Activated CD8-positive, alpha-beta T cell treated with anti-CD3 and anti-CD28 coated beads for 36 hours (primary cell): ENCODE data around the gene SDHAF1. TPM values are rescaled to one million over a fixed set of nuclear protein-coding genes. Genes with fewer than 3 reads are reported as not detected.
"Not testable (repeated sequence)": the region's sequence is repeated elsewhere in the genome, so short reads cannot be mapped to it uniquely, and the experiment has no call there.

Experiments
- ATAC-seq: fragments of 200-7000 bp; cut with Tn5 transposase; one replicate; pipeline ENCODE4 v1.10.0; 2021; ENCODE audit warnings: mild to moderate bottlenecking, moderate library complexity
- CTCF ChIA-PET: fragments of 350-600 bp; sonication (Branson Sonifier 250); formaldehyde crosslinking; loops from one replicate; lab custom pipeline; 2021; ENCODE audit warnings: antibody characterized with exemption; lab: Charles Lee
- POLR2A ChIA-PET: fragments of 350-600 bp; sonication (Branson Sonifier 250); formaldehyde crosslinking; loops from one replicate; lab custom pipeline; 2021; ENCODE audit warnings: antibody characterized with exemption; lab: Charles Lee
- DNase-seq: peaks from one replicate; pipeline ENCODE4 v3.0.0-alpha.2; 2020
- H3K27ac Mint-ChIP-seq: one replicate; pipeline ENCODE4 v1.8.0; 2021; ENCODE audit warnings: mild to moderate bottlenecking, mixed read lengths
- H3K27me3 Mint-ChIP-seq: one replicate; pipeline ENCODE4 v1.8.0; 2021; ENCODE audit warnings: mixed read lengths
- H3K36me3 Mint-ChIP-seq: one replicate; pipeline ENCODE4 v1.8.0; 2021; ENCODE audit warnings: low read depth, mixed read lengths
- H3K4me1 Mint-ChIP-seq: one replicate; pipeline ENCODE4 v1.8.0; 2021; ENCODE audit warnings: low read depth, mixed read lengths
- H3K4me3 Mint-ChIP-seq: one replicate; pipeline ENCODE4 v1.8.0; 2021; ENCODE audit warnings: mild to moderate bottlenecking, moderate library complexity, mixed read lengths
- H3K9me3 Mint-ChIP-seq: one replicate; pipeline ENCODE4 v1.8.0; 2021; ENCODE audit warnings: mixed read lengths
- CTCF ChIP-seq: fragments of 200-600 bp; IDR thresholded peaks from one replicate; pipeline ENCODE4 v1.8.0; 2022; ENCODE audit warnings: antibody characterized with exemption, mild to moderate bottlenecking
- intact Hi-C: fragments of 100-400 bp; cut with micrococcal nuclease; formaldehyde crosslinking; loops from one replicate; pipeline ENCODE4 v1.10.0; 2022
- total RNA-seq, 2 experiments: library from RNA; stranded (reverse); gene quantifications; one replicate each; pipeline ENCODE4 v1.2.3, GENCODE V29; 2021

The SDHAF1 gene
- total RNA-seq, 2 experiments from 2014 or later = 22.8 to 24.7 TPM

DNA sequence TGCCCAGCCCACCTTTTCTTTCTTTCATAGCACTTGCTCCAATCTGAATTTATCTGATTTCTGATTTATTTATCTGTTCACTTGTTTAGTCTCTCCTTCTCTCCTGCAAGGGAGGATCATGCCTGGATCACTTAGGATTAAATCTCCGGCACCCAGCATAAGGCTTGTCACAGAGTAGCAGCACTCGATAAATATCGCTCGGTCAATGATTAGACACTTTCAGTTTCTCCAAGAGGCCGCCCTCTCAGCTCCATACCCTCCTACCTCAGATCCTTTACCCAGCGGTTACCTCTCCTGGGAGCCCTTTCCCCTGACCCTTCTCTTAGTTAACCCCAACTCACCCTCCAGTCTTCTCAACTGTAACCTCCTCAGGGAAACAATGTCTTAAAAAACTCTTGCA, 36.3 kb downstream of the SDHAF1 start:
- no peak overlapping the region for H3K4me3 Mint-ChIP-seq
- peaks cover 16% of the 10 kb centered on the region for H3K4me1 Mint-ChIP-seq
- no peaks in the 10 kb centered on the region for H3K9me3 Mint-ChIP-seq
- no peak for DNase-seq
- H3K27me3 Mint-ChIP-seq = peaks cover 2% of the 10 kb centered on the region
- no peak for ATAC-seq
- H3K27ac Mint-ChIP-seq = no peak overlapping the region
- intact Hi-C loops = no loop called here
- H3K36me3 Mint-ChIP-seq = peaks cover 12% of the 10 kb centered on the region
- CTCF ChIA-PET = interaction anchor here (1.1 kb wide), 1 partner anchor 23 kb away, joined by 3 read pairs; the partner anchor contains the start of gene THAP8
- no peak for TF ChIP-seq CTCF
- POLR2A ChIA-PET = interaction anchor here (0.9 kb wide), 1 partner anchor 30 kb away, joined by 3 read pairs; no protein-coding TSS in a partner anchor

DNA sequence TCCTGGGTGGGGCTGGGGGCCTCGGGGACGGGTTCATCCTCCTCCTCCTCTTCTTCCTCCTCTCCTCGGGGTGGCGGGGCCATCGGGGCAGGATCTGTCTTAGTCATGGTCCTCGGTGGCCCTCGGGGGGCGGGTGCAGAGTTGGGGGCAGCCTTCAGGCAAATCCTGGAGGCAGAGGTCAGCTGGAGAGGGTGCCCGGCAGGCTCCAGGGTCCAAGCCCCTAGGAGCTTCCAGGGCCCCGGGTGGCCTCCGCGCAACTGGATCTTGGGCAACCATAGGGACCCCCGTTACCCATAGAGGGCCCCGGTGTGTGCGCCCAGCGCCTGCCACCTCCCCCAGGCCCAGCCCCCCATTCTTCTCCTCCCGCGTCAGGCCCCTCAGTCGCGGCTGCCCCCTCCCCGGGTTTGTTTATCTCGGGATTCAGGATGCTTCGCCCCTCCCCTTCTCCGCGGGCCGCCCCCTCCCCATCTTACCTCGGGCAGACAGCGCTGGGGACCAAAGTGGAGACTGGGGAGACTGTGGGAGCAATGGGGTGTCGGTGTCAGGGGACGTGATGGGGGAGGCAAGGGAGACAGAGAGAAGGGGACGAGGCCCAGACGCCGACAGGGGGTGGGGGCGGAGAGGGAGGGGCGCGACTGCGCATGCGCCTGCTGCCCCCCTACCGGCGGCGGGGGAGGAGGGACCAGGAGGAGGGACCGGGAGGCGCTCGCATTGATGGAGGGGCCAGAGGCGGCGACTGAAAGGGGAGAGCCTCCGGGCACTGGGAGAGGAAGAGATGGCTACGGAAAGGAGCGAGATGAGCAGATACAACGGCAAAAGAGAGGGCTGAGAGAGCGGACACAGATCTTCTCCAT, 37.5 kb downstream of the SDHAF1 start, which contains the start of gene CLIP3:
CLIP3 (minus strand) TSS at position 623 of the 854 bp plus-strand sequence; CDS start at position 107, 516 bp downstream.
- peaks cover 12% of the 10 kb centered on the region for H3K36me3 Mint-ChIP-seq
- ATAC-seq (peak; percentile 66), DNase-seq (peak; percentile 42)
- POLR2A ChIA-PET = no interaction called here
- H3K27me3 Mint-ChIP-seq = peaks cover 2% of the 10 kb centered on the region
- no peaks in the 10 kb centered on the region for H3K9me3 Mint-ChIP-seq
- CTCF ChIA-PET = no interaction called here
- intact Hi-C loops = no loop called here
- TF ChIP-seq CTCF = no peak
- peak within 1 kb of the TSS; percentile 38 for H3K4me3 Mint-ChIP-seq
- H3K27ac Mint-ChIP-seq = no peak within 1 kb of the TSS
- peaks cover 25% of the 10 kb centered on the region for H3K4me1 Mint-ChIP-seq

DNA sequence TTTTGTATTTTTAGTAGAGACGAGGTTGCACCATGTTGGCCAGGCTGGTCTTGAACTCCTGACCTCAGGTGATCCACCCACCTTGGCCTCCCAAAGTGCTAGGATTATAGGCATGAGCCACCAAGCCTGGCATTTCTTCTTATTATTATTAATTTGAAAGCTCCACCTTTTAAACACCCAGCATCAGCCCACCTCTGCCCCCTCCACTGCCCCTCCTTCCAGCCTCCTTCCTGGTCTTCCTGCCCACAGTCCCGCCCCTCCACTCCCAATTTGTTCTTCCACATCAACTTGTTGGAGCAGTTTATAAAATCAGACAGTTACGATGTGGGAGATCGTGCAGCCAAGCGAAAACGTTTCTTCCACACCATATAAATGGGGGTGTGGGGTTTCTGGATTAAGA, 45.5 kb downstream of the SDHAF1 start:
- no peak overlapping the region for H3K27ac Mint-ChIP-seq
- no peak for TF ChIP-seq CTCF
- H3K36me3 Mint-ChIP-seq = peaks cover 3% of the 10 kb centered on the region
- intact Hi-C loops = no loop called here
- no peak for DNase-seq
- ATAC-seq = no peak
- H3K4me1 Mint-ChIP-seq = peaks cover 13% of the 10 kb centered on the region
- no peaks in the 10 kb centered on the region for H3K27me3 Mint-ChIP-seq
- ChIA-PET CTCF (no interaction called here), POLR2A (no interaction called here)
- no peaks in the 10 kb centered on the region for H3K9me3 Mint-ChIP-seq
- H3K4me3 Mint-ChIP-seq = no peak overlapping the region

DNA sequence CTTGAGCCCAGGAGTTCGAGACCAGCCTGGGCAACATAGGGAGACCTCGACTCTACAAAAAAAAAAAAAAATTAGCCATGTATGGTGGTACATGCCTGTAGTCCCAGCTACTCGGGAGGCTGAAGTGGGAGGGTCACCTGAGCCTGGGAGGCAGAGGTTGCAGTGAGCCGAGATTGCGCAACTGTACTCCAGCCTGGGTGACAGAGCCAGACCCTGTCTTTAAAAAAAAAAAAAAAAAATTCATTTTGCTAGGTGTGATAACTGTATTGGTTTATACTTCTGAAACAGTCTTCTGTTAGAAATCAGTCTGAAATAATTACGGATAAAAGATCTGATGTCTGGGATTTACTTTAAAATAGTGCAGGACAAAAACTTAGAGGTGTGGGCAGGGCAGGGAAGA, 46.1 kb downstream of the SDHAF1 start:
- H3K27me3 Mint-ChIP-seq, CTCF ChIA-PET, intact Hi-C loops, ATAC-seq, H3K4me3 Mint-ChIP-seq, H3K9me3 Mint-ChIP-seq, DNase-seq, H3K36me3 Mint-ChIP-seq, H3K27ac Mint-ChIP-seq, H3K4me1 Mint-ChIP-seq: not testable (repeated sequence)
- POLR2A ChIA-PET = interaction anchor here (0.7 kb wide), 1 partner anchor 592 kb away, joined by 3 read pairs; no protein-coding TSS in a partner anchor

GRCh38 chr19:36041831-36042230, 46.8 kb downstream of the SDHAF1 start:
- no peaks in the 10 kb centered on the region for H3K9me3 Mint-ChIP-seq
- DNase-seq (no peak), ATAC-seq (no peak)
- no peaks in the 10 kb centered on the region for H3K27me3 Mint-ChIP-seq
- no peak for TF ChIP-seq CTCF
- H3K4me1 Mint-ChIP-seq = peaks cover 8% of the 10 kb centered on the region
- intact Hi-C loops = no loop called here
- H3K27ac Mint-ChIP-seq = no peak overlapping the region
- H3K36me3 Mint-ChIP-seq = peaks cover 3% of the 10 kb centered on the region
- CTCF ChIA-PET = no interaction called here
- POLR2A ChIA-PET = interaction anchor here (0.7 kb wide), 1 partner anchor 593 kb away, joined by 3 read pairs; no protein-coding TSS in a partner anchor
- no peak overlapping the region for H3K4me3 Mint-ChIP-seq
